ENCODE results near the gene HINT1.
"Not testable (repeated sequence)": the region's sequence is repeated elsewhere in the genome, so short reads cannot be mapped to it uniquely, and the experiment has no call there.

Gene HINT1

GRCh38 chr5:131169810-131170539, 4.9 kb upstream of the HINT1 start:
- DNase-seq, result no peak

GRCh38 chr5:131167615-131168014, 2.6 kb upstream of the HINT1 start:
- no peak for DNase-seq

- DNase-seq, result peak; percentile 73 to 76
These were observed 601 bp downstream of the HINT1 start for GRCh38 chr5:131164191-131165118.

- peak in 1 of 2 donors; percentile 20 for DNase-seq
These were observed 1.6 kb downstream of the HINT1 start for GRCh38 chr5:131163276-131164119.

GRCh38 chr5:131160134-131160533, 4.9 kb downstream of the HINT1 start:
- DNase-seq, result no peak

GRCh38 chr5:131156957-131157356, 8.1 kb downstream of the HINT1 start:
- no peak for DNase-seq

GRCh38 chr5:131156385-131156784, 8.7 kb downstream of the HINT1 start:
- no peak for DNase-seq

GRCh38 chr5:131151216-131151615, 13.8 kb downstream of the HINT1 start:
- no peak for DNase-seq

- DNase-seq, result no peak
These were observed 14.6 kb downstream of the HINT1 start for GRCh38 chr5:131150408-131150807.

- no peak for DNase-seq
These were observed 16.2 kb downstream of the HINT1 start for GRCh38 chr5:131148835-131149234.

GRCh38 chr5:131147258-131147657, 17.8 kb downstream of the HINT1 start:
- DNase-seq, result no peak

- DNase-seq, result no peak
These were observed 22.0 kb downstream of the HINT1 start for GRCh38 chr5:131142970-131143617.

GRCh38 chr5:131139321-131139720, 25.7 kb downstream of the HINT1 start:
- no peak for DNase-seq

GRCh38 chr5:131138406-131138805, 26.6 kb downstream of the HINT1 start:
- DNase-seq, result peak in 1 of 2 donors; percentile 8

GRCh38 chr5:131133091-131133490, 32.0 kb downstream of the HINT1 start:
- not testable (repeated sequence) for DNase-seq

- DNase-seq, result no peak
These were observed 35.8 kb downstream of the HINT1 start for GRCh38 chr5:131129306-131129705.

- not testable (repeated sequence) for DNase-seq
These were observed 37.8 kb downstream of the HINT1 start for GRCh38 chr5:131127244-131127643.

GRCh38 chr5:131114754-131115153, 50.3 kb downstream of the HINT1 start:
- DNase-seq, result no peak

- DNase-seq, result no peak
These were observed 52.6 kb downstream of the HINT1 start for GRCh38 chr5:131112424-131112823.

GRCh38 chr5:131110256-131110594, 54.8 kb downstream of the HINT1 start:
- DNase-seq, result no peak

GRCh38 chr5:131109540-131110255, 55.4 kb downstream of the HINT1 start:
- peak; percentile 3 to 61 for DNase-seq

All from CD4-positive, alpha-beta T cell treated with Interleukin-1 beta for 1 hour (primary cell).